ENCODE results near the gene PINLYP.

GRCh38 chr19:43526884-43527859, 48.4 kb upstream of the PINLYP start, which contains the start of gene ETHE1:
- TF ChIP-seq CTCF (conservative IDR thresholded peaks at IDR 0.05; ENCODE audit: low read length) (no peak), EZH2phosphoT487 (IDR thresholded peaks at IDR 0.05; ENCODE audit: borderline replicate concordance, low read depth, low read length) (no peak)
